T-helper 2 cell treated with Interferon-gamma antibody and Interleukin-4, amounts not matched to agents 100 ng/mL and 5 ng/mL, for 36 hours (primary cell): ENCODE data around the gene OR2AE1. TPM values are rescaled to one million over a fixed set of nuclear protein-coding genes. Genes with fewer than 3 reads are reported as not detected.
"Not testable (repeated sequence)": the region's sequence is repeated elsewhere in the genome, so short reads cannot be mapped to it uniquely, and the experiment has no call there.

ENCODE experiments used
- intact Hi-C: fragments of 100-400 bp; cut with micrococcal nuclease; formaldehyde crosslinking; loops from one replicate; pipeline ENCODE4 v1.15.1; 2023
- total RNA-seq: library from RNA; stranded (reverse); gene quantifications from 2 replicates; pipeline ENCODE4 v1.2.3, GENCODE V29; 2022

Gene OR2AE1, protein sequence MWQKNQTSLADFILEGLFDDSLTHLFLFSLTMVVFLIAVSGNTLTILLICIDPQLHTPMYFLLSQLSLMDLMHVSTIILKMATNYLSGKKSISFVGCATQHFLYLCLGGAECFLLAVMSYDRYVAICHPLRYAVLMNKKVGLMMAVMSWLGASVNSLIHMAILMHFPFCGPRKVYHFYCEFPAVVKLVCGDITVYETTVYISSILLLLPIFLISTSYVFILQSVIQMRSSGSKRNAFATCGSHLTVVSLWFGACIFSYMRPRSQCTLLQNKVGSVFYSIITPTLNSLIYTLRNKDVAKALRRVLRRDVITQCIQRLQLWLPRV
- 0.30 TPM in 1 of 2 replicates, not detected in the other for total RNA-seq

DNA sequence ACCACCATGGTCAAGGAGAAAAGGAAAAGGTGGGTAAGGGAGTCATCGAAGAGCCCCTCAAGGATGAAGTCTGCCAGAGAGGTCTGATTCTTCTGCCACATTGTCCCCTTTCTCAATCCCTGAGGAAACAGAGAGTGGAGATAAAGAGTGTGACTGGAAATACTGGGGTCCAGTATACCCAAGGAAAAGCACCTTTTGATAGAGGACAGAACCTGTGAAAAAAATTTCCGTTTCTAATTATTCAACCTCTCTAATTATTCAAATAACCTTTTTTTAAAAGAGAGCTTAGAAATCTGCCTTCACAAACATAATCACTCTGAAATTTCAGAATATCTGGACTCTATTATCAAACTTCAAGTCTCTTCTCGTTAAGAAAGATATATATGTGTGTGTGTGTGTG is at the start of gene OR2AE1:
TSS of gene OR2AE1 (minus strand) at position 101 of the 400 bp plus-strand sequence. CDS start at position 101, 0 bp downstream.
- intact Hi-C loops = no loop called here

DNA sequence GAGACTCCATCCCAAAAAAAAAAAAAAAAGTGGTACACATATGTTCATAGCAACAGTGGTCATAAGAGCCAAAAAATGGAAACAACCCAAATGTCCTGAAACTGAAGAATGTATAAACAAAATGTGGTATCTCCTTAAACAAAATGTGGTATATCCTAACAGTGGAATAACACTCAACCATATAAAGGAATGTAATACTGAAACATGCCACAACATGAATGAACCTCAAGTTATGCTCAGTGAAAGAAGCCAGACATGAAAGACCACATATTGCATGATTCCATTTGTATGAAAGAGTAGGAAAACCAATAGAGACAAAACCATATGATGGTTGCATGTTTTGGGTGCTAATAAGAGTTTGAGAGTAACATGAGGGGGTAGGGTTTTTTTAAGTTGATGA is 49.5 kb upstream of the OR2AE1 start:
- intact Hi-C loops = no loop called here

DNA sequence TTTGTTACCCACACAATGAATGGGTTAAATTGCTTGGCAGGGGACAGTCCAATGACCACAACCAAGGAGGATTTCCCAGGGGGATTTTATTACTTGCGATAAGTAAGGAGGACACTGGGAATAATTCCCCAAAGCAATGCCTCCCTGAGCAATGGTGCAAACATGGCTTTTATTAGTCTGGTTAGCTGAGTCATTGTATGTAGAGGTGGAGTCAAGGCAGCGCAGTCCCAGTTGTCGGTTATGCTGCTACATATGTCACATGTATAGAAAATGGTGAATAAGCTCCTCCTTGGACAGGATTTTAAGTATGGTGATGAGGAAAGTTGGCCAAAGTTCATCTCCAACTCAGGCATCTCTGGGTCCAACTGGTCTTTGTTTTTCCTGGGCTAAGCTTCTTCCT is 46.4 kb upstream of the OR2AE1 start:
- intact Hi-C loops = no loop called here

DNA sequence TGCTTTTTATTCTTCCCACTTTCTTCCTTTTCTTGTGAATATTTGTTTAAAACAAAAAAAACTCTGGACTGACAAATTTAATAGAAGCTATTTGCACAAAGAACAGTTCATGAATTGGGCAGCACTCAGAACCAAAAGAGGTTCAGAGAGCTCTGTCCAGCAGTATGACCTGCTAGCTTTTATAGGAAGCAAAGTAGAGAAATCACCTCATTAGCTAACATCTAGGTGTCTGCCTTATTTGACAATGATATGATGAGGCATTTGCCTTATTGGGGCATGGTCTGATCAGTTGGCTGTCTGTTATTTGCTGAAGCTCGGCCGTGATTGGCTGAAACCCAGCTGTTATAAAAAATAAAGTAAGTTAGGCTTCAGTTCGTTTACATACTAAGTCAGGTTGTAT is 43.3 kb upstream of the OR2AE1 start:
- intact Hi-C loops = no loop called here

DNA sequence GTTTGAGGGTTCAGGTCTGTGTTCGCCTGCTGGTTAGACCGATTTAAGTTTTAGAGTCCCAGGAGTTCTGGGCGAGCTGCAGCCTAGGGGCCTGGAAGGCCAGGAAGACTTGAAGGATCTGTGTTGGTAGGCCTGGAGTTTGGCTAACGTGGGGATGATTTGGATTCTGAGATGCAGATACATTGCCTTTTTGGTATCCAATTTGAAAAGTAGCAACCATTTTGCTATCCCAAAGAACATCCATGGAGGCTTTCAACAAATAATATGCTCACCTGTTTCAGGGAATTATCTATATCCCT is 42.9 kb upstream of the OR2AE1 start:
- intact Hi-C loops = loop anchor here (1.0 to 2.0 kb wide), 4 partner anchors 10 to 207 kb away; partner anchors contain the start of genes GJC3, MBLAC1, ZNF3 and ZSCAN21

DNA sequence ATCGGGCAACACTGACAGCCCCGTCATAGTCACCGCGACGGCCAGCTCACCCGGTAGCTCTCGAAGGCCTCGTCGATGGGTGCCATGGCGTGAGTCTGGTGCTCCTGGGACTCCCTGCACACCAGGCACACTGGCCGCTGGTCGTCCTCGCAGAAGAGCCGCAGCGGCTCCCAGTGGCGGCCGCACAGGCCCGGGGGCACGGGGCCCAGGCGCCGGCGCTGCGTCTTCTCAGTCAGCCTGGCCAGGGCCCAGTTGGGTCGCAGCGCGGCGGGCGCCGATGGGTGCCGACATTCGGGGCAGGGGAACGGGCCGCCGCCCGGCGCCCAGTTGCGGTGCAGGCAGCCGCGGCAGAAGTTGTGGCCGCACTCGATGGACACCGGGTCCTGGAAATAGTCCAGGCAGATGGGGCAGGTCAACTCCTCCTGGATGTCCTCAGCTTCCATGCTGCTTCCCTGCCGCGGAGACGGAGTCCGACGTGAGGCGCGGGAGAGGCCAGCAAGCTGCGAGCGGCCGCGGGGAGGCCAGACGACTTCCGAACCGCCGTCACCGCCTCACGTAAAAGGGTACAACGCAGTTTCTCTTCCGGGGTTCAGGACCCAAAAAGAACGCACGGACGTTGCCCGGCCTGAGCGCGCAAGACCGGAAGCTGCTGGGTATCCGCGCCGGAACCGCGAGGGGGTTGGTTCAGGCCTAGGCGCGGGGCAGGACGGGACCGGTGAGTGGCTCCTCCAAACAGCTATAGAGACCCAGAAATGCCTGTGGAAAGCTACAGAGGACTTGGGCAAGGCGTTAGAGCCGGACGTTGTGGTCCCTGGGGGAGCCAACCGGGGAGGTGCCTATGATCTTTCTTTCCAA is 42.4 kb upstream of the OR2AE1 start, which contains the start of gene TRIM4:
TSS of gene TRIM4 (minus strand) at position 572 of the 855 bp plus-strand sequence. CDS start at position 443, 129 bp downstream.
- intact Hi-C loops = loop anchor here (1.0 to 2.0 kb wide), 4 partner anchors 10 to 208 kb away; partner anchors contain the start of genes GJC3, MBLAC1, ZNF3 and ZSCAN21

DNA sequence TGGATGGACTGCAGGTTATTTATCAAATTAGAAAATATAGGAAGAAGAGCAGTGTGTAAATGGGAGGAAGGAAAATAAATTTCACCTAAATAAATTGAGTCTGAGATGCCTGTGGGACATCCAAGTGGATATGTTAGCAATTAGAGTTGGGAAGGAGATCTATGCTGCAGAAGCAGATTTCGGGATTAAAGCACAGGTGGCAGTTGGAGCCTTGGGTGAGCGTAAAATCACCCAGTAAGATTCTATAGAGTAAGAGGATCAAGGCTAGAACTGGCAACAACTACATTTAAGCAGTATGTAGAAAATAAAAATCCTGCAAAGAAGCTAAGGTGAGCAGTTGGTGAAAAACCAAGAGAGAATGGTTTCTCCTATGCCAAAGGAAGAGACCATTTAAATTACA is 34.1 kb upstream of the OR2AE1 start:
- intact Hi-C loops = no loop called here

DNA sequence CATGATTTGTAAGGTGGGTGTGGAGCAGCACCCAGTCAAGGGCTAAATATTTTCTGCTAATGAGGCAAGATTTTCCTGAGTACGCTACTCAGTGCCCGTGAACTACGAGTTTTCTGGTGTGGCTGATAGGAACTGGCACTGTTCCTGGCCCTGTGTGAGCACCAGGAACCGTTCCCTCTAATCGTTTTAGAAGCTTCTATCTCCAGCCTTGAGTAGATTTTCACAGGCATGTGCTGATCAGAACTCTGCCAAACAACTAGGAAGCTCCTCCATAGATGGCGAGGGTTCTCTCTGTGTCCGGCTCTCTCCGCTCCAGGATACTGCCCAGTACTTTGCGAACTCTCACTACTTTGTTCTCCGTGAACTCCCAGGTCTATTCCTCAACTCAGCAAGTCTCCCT is 24.7 kb upstream of the OR2AE1 start:
- intact Hi-C loops = no loop called here

DNA sequence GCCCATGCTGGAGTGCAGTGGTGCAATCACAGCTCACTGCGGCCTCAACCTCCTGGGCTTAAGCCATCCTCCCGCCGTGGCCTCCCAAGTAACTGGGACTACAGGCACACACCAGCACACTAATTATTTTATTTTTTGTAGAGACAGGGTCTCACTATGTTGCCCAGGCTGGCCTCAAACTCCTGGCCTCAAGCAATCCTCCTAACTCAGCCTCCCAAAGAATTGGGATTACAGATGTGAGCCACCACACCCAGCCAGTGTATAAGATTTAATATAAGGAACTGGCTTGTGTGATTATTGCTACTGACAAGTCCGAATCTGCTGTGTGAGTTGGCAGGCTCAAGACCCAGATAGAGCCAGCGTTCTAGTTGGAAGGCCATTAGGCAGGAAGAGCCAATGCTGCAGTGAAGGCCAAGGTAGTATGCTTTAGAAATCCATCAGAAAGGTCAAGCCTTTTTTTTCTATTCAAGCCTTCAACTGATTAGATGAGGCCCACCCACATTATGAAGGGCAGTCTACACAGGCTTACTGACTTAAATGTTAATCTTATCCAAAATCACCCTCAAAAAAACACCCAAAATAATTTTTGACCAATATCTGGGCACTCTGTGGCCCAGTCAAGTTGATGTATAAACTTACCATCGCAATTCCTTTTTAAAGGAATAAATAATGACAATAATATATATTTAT is 23.1 kb upstream of the OR2AE1 start:
- intact Hi-C loops = no loop called here

DNA sequence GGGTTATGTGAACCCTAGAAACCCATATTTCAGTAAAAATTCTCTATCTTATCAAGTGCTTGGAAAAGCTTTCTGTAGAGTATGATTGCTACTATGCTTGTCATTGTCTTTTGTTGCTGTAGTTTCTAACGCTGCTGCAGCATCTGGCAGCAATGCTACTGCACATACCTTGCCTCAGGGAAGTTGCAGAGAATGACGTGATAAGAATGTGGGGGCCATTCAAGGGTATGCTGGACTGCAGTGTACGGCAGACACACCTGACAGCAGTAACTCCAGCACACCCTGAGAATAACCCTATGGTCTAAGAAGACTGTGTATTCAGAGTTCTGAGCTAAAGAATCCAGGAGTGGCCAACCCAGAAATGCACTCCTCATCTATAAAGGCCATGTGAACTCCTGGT is 22.0 kb upstream of the OR2AE1 start:
- intact Hi-C loops = no loop called here

DNA sequence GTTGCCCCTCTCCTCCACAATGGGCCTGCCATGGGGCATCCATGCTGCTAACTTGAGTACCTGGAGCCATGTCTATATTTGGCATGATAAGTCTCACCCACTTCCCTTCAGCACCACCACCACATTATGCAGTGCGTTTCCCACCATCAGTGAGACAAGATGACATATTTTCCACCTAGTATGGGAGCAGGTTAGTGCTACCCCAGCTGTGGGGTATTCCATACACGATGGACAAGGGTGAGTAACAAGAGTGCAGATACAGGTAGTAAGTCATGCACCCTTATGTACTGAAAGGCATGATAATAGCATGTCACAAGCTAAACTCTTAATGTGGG is 21.2 kb upstream of the OR2AE1 start:
- intact Hi-C loops = no loop called here

DNA sequence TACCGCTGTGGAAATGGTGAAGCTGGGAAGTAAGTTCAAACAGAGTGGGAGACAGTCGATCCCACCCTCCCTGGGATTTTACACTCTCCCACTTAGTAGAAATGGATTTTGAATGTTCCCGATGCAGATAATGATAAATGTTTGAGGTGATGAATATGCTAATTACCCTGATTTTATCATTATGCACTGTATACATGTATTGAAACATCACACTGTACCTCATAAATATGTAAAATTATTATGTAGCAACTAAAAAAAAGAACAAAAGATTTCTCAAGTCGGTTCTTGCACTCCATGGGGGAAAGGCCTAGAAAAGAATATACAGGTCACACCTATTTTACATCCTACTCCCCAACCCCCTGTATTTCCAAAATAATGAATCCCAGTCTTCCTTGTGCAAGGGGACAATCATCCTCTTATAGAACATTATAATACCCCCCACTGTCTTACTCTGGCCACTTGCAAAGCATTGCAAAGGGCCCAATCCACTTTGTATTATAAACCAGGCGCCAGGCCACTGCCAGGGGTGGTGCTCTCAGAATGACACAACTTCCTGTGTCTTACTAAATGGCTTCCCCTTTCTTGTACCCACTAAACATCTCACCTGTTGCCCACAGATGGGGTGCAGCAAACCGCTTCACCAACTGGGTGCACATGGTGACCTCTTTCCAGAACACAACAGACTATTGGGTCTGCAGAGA is 20.6 kb upstream of the OR2AE1 start:
- intact Hi-C loops = no loop called here

DNA sequence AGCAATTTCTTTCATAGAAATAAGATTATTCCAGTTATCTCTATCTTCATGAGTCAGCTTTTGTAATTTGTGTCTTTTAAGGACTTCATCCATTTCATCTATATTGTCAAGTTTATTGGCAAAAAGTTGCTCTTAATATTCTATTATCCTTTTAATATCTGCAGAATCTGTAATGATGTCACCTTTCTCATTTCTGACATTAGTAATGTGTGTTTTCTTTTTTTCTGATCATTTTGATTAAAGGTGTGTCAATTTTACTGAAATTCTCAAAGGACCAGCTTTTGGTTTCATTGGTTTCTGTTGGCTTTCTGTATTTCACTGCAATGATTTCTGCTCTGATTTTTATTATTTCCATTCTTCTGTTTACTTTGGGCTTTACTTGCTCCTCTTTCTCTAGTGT is 17.9 kb upstream of the OR2AE1 start:
- intact Hi-C loops = no loop called here

DNA sequence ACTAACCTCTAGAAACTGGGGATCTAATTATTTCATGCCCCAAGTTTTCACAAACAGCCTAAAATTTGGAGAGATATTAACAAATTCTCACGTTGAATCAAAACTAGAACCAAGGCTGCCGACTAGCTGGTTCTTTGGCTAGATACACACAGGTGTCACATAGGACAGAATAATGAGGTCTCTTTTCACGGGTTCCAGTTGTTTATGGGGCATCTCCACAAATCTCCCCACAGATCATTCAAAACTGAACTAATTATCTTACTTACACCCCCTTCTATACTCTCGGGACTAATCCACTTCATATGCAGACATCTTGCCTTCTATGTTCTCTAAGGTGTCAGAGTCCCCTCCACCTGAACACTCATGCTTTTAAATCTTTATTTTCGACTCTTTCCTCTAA is 16.4 kb upstream of the OR2AE1 start:
- intact Hi-C loops = no loop called here

DNA sequence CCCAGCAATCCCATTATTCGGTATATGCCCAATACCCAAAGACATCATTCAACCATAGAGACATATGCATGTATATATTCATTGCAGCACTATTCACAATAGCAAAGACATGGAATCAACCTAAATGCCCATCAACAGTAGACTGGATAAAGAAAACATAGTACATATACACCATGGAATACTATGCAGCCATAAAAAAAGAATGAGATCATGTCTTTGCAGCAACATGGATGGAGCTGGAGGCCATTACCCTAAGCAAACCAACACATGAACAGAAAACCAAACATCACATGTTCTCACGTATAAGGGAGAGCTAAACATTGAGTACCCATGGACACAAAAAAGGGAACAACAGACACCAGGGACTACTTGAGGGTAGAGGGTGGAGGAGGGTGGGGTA is 13.5 kb upstream of the OR2AE1 start:
- intact Hi-C loops = not testable (repeated sequence)

DNA sequence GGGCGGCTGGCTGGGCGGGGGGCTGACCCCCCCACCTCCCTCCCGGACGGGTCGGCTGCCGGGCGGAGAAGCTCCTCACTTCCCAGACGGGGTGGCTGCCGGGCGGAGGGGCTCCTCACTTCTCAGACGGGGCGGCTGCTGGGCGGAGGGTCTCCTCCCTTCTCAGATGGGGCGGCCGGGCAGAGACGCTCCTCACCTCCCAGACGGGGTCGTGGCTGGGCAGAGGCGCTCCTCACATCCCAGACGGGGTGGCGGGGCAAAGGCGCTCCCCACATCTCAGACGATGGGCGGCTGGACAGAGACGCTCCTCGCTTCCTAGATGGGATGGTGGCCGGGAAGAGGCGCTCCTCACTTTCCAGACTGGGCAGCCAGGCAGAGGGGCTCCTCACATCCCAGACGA is 11.5 kb upstream of the OR2AE1 start:
- intact Hi-C loops = not testable (repeated sequence)

DNA sequence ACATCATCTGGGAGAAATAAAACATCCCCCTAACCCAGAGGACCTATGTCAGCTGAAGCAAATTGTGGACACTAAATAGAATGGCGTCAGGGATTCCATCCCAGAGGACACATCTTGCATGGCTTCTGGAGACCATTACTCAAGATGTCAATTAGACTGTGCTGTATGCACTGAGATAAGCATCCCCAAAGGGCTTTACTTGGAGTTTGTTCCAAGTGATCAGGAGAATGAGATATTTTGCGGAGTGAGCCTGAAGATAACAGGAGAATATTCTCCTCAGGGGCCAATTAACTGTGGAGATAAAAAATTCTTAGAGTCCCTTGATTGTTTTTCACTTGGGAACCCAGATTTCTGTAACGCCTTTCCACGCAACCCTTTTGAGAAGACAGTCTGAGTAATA is 4.5 kb upstream of the OR2AE1 start:
- intact Hi-C loops = no loop called here

DNA sequence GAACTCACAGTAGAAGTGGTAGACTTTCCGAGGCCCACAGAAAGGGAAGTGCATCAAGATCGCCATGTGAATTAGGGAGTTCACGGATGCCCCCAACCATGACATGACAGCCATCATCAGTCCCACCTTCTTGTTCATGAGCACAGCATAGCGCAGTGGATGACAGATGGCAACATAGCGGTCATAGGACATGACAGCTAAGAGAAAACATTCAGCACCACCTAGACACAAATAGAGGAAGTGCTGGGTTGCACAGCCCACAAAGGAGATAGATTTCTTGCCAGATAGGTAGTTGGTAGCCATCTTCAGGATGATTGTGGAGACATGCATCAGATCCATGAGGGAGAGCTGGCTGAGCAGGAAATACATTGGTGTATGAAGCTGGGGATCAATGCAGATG is 342 bp downstream of the OR2AE1 start:
- intact Hi-C loops = no loop called here

DNA sequence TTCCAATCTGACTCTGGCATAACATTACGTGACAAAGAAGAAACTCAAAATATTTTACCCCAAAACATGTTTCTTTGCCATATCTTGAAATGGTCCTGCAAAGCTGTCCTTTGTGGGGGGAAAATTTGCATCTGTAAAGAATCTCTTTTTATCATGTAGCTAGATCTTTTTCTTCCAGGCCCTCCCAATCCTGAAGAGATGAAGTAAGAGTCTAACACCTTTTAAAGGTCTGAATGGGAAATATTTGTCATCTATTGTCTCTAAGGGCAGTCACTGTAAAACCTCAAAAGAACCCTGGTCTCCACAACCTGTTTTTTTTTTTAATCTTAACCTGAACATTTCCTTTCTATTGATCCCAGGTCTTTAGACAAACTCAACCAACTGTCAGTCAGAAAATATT is 8.6 kb downstream of the OR2AE1 start:
- intact Hi-C loops = no loop called here

DNA sequence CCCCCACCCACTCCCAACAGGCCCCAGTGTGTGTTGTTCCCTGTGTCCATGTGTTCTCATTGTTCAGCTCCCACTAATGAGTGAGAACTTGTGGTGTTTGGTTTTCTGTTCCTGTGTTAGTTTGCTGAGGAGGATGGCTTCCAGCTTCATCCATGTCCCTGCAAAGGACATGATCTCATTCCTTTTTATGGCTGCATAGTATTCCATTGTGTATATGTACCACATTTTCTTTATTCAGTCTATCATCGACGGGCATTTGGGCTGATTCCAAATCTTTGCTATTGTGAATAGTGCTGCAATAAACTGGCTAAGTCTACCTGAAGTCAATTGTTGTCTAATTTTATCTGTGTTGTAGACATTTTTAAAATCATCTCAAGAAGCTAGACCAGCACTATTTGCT is 9.4 kb downstream of the OR2AE1 start:
- intact Hi-C loops = not testable (repeated sequence)

DNA sequence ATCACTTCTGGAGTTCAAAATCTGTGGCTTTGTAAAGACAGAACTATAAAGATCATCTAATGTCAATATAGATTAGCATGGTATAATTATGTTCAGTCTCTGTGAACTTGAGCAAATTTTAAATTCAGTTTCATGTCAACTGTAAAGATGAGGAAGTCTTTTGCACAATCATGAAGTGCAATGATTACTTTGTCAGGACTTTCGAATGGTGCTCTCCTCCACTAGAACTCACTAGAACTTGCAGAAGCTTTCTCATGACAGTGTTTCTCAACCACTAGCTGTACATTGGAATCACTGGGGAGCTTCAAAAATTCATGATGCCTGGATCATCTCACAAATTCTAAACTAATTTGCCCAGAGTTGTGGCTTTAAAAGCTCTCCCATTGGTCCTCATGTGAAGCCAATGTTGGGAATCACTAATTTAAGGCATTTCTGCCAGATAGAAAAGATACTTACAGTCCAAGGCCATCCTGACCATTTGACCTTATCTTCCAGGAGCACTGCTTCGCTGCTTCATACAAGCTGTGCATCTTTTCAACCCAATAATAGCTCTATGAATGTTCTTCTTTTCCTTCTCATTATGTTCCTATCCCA is 12.9 kb downstream of the OR2AE1 start:
- intact Hi-C loops = no loop called here
